ENCODE results near the gene SLBP.

SLBP gene

GRCh38 chr4:1656132-1656531 is 56.0 kb downstream of the SLBP start:
- no peak for DNase-seq

GRCh38 chr4:1655676-1656075 is 56.4 kb downstream of the SLBP start:
- DNase-seq = no peak

GRCh38 chr4:1655081-1655480 is 57.0 kb downstream of the SLBP start:
- DNase-seq = no peak

GRCh38 chr4:1654216-1654955 is 57.7 kb downstream of the SLBP start:
- no peak for DNase-seq

DNA sequence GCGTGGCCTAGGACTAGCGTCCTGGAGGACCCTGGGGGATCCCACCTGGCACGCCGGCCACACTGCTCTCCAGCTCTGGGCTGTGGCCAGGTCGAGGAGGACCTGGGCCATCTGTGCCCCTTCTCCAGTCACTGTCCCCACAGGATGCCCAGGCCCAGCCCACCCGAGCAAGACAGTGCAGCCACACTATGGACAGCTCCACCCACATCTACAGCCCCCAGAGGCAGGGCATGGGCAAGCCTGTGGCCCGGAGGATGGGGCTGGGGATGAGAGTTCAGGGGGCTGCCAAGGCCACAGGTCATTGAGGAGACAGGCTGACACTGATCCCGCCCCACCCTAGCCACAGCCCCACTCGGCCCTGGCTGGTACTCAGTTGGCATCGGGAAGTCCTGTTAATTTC is 58.3 kb downstream of the SLBP start:
- DNase-seq = no peak

DNA sequence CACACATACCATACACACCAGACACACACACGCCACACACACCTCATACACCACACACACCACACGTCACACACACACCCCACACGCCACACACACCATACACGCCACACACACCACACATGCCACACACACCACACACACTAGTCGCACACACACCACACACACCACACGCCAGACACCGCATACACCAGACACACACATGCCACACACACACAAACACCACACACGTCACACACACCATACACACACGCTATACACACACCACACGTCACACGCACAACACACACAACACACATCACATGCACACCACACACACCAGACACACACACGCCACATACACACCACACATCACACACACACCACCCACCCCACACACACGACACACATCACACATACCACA is 60.0 kb downstream of the SLBP start:
- no peak for DNase-seq

GRCh38 chr4:1651609-1652008 is 60.5 kb downstream of the SLBP start:
- DNase-seq = no peak

DNA sequence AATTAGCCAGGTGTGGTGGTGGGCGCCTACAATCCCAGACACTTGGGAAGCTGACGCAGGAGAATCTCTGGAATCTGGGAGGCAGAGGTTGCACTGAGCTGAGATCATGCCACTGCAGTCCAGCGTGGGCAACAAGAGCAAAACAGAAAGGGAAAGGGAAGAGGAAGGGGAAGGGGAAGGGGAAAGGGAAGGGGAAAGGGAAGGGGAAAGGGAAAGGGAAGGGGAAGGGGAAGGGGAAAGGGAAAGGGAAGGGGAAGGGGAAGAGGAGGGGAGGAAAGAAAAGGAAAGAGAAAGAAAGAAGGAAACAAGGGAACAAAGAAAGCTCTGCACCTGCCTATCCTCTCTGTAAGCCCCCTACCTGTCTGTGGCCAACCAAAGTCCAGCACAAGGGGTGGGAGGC is 63.2 kb downstream of the SLBP start:
- DNase-seq = no peak

DNA sequence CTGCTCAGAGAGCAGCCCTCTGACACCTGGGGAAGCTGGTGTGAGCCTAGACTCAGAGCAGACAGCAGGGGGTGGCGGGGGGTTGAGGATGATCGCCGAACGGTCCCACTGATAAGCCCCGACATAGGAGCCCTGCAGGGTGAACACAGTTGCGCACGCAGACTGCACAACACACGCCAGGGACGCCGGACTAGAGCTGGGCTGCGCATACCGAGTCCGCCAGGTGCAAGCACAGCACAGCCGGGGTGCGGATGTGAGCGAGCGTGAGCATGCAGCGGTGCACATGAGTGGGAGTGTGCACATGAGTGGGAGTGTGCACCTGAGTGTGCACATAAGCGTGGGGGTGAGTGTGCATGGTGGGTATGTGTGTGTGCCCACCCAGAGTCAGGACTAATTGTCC is 64.7 kb downstream of the SLBP start:
- no peak for DNase-seq

GRCh38 chr4:1646690-1647089 is 65.4 kb downstream of the SLBP start:
- peak in 1 of 56 donors; percentile 21 for DNase-seq

GRCh38 chr4:1644891-1645657 is 67.0 kb downstream of the SLBP start:
- DNase-seq = peak in 55 of 56 donors; percentile 16 to 92 (median 78)

DNA sequence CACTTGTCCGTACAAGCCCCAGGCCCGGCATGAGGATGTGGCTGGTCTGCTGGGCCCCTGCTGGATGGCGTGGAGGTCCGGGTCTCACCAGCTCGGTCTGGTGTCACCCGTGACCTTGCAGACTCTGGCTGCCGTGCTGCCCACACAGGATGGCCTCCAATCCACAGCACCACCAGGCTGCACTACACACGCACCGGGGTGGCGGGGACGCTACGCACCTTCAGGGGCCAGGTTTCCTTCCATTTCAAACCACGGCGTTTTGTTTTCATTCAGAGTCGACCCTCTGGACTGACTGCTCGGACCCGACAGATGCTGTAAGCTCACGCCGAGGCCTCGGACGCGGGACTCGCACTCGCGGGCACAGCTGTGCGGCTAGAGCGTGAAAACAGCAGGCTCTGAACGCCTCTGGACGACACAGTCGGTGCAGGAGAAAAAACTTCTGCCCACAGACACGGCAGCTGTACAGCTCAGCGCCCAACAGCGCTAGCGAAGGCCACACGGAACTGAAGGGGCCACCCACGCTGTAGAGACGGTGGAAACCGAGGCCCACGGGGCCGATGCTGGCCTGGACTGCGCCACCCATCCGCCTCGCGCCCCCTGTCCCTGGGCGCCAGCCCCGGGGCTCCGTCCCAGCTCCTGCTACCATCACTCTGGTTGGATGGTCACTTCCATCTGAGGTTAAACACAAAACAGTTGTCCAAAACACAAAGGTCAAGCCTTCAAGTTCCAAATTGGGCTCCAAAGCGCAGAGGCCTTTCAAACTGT is 68.0 kb downstream of the SLBP start:
- peak in 2 of 56 donors; percentile 10 to 19 for DNase-seq
